Liver (tissue), 9 donors: ENCODE data around the gene LZIC. TPM values are rescaled to one million over a fixed set of nuclear protein-coding genes. Genes with fewer than 3 reads are reported as not detected.

Experiments used
- DNase-seq: peaks from one replicate; pipeline ENCODE4 v3.0.0-alpha.2; 2017; ENCODE audit warnings: low spot score
- H3K27ac ChIP-seq, 2 donors: one replicate each; pipeline ENCODE4 v1.7.0; 2013; ENCODE audit warnings: inconsistent platforms in 2 of 2, low read length in 2 of 2, control low read depth in 1 of 2, low read depth in 1 of 2, mild to moderate bottlenecking in 1 of 2
- H3K27me3 ChIP-seq, 4 donors: one replicate each; pipeline versions ENCODE4 v1.6.1 to v1.7.0; 2013; ENCODE audit warnings: low read length in 3 of 4, inconsistent platforms in 1 of 4, mild to moderate bottlenecking in 1 of 4, moderate library complexity in 1 of 4; ENCODE audit not compliant: control insufficient read depth in 4 of 4, insufficient read depth in 4 of 4
- H3K36me3 ChIP-seq, 4 donors: one replicate each; pipeline versions ENCODE4 v1.6.1 to v1.7.0; 2013; ENCODE audit warnings: low read length in 3 of 4, mild to moderate bottlenecking in 3 of 4, low read depth in 1 of 4, moderate library complexity in 1 of 4; ENCODE audit not compliant: control insufficient read depth in 4 of 4, insufficient read depth in 3 of 4
- H3K4me1 ChIP-seq, 4 donors: one replicate each; pipeline versions ENCODE4 v1.6.1 to v1.7.0; 2013; ENCODE audit warnings: low read length in 3 of 4, mild to moderate bottlenecking in 3 of 4, moderate library complexity in 1 of 4; ENCODE audit not compliant: control insufficient read depth in 4 of 4, insufficient read depth in 4 of 4
- H3K4me3 ChIP-seq, 3 donors: one replicate each; pipeline versions ENCODE4 v1.6.1 to v1.7.0; 2013; ENCODE audit warnings: low read length in 3 of 3, control low read depth in 1 of 3, low read depth in 1 of 3, mild to moderate bottlenecking in 1 of 3
- H3K9ac ChIP-seq, 2 donors: one replicate each; pipeline ENCODE4 v1.7.0; 2013; ENCODE audit warnings: low read length in 2 of 2, mild to moderate bottlenecking in 2 of 2, moderate library complexity in 2 of 2, control low read depth in 1 of 2, low read depth in 1 of 2
- H3K9me3 ChIP-seq, 4 donors: one replicate each; pipeline versions ENCODE4 v1.6.1 to v1.7.0; 2013; ENCODE audit warnings: low read length in 3 of 4; ENCODE audit not compliant: control insufficient read depth in 4 of 4
- EGR1 ChIP-seq, 2 donors: IDR thresholded peaks; 2 replicates each; pipeline ENCODE4 v1.6.1; 2016 to 2018; ENCODE audit warnings: antibody characterized with exemption in 2 of 2, low read depth in 2 of 2
- FOXA1 ChIP-seq: IDR thresholded peaks from 2 replicates; pipeline ENCODE4 v1.6.1; 2016; ENCODE audit warnings: antibody characterized with exemption
- FOXA2 ChIP-seq: IDR thresholded peaks from 2 replicates; pipeline ENCODE4 v1.6.1; 2016; ENCODE audit warnings: antibody characterized with exemption
- GABPA ChIP-seq, 2 donors: IDR thresholded peaks in 1 of 2; conservative IDR thresholded peaks in 1 of 2; 2 replicates each; pipeline ENCODE4 v1.6.1; 2016; ENCODE audit warnings: antibody characterized with exemption in 2 of 2, mild to moderate bottlenecking in 1 of 2, moderate library complexity in 1 of 2
- HNF4A ChIP-seq, 2 donors: conservative IDR thresholded peaks; 2 replicates each; pipeline ENCODE4 v1.6.1; 2016; ENCODE audit warnings: antibody characterized with exemption in 2 of 2, mild to moderate bottlenecking in 2 of 2
- HNF4G ChIP-seq: IDR thresholded peaks from 2 replicates; pipeline ENCODE4 v1.6.1; 2016; ENCODE audit warnings: antibody characterized with exemption
- JUND ChIP-seq, 2 donors: IDR thresholded peaks; 2 replicates each; pipeline ENCODE4 v1.6.1; 2016; ENCODE audit warnings: antibody characterized with exemption in 2 of 2
- NR2F2 ChIP-seq: IDR thresholded peaks from 2 replicates; pipeline ENCODE4 v1.6.1; 2016; ENCODE audit warnings: antibody characterized with exemption
- RAD21 ChIP-seq, 2 donors: IDR thresholded peaks; 2 replicates each; pipeline ENCODE4 v1.6.1; 2016; ENCODE audit warnings: antibody characterized with exemption in 2 of 2, mild to moderate bottlenecking in 2 of 2
- RXRA ChIP-seq, 2 donors: IDR thresholded peaks; 2 replicates each; pipeline ENCODE4 v1.6.1; 2017 to 2018; ENCODE audit warnings: antibody characterized with exemption in 2 of 2, mild to moderate bottlenecking in 1 of 2
- SP1 ChIP-seq: IDR thresholded peaks from 2 replicates; pipeline ENCODE4 v1.6.1; 2018; ENCODE audit warnings: antibody characterized with exemption, mild to moderate bottlenecking
- TAF1 ChIP-seq: conservative IDR thresholded peaks from 2 replicates; pipeline ENCODE4 v1.6.1; 2016; ENCODE audit warnings: antibody characterized with exemption, mild to moderate bottlenecking
- YY1 ChIP-seq: IDR thresholded peaks from 2 replicates; pipeline ENCODE4 v1.6.1; 2016; ENCODE audit warnings: antibody characterized with exemption, mild to moderate bottlenecking
- WGBS: extraction: QIAGEN DNeasy Blood & Tissue Kit; methylation state at CpG from one replicate; pipeline ENCODE4 v1.1.7; 2013; 5-methylcytosine and 5-hydroxymethylcytosine counted together
- polyA plus RNA-seq, 2 donors: library from polyadenylated mRNA; stranded (reverse) in 1 of 2; unstranded in 1 of 2; fragments of 200-250 nt in 1 of 2; fragments of >200 nt in 1 of 2; fragmentation: Nextera tagmentation in 1 of 2; extraction: Ambion mirVana in 1 of 2; gene quantifications; one replicate each; pipeline versions ENCODE4 v1.2.1 to v1.2.3, GENCODE V29; 2013 to 2015
- total RNA-seq, 2 donors: library from RNA; depleted of rRNA; stranded (reverse); fragments of >200 nt; gene quantifications; one replicate each; pipeline ENCODE4 v1.2.3, GENCODE V29; 2014
- TF ChIP-seq, protein P1 (sequence below): fragments of 150-350 bp; IDR thresholded peaks from 2 replicates; pipeline ENCODE4 v1.5.1; 2017; ENCODE audit warnings: improper control_type of control experiment, low read depth, low read length; ENCODE audit not compliant: missing input control
- TF ChIP-seq, protein P2 (sequence below): IDR thresholded peaks from 2 replicates; pipeline ENCODE4 v1.6.1; 2016; ENCODE audit warnings: antibody characterized with exemption
- TF ChIP-seq, protein P3 (sequence below): IDR thresholded peaks from 2 replicates; pipeline ENCODE4 v1.6.1; 2016; ENCODE audit warnings: antibody characterized with exemption, mild to moderate bottlenecking
- TF ChIP-seq, protein P4 (sequence below): IDR thresholded peaks from 2 replicates; pipeline ENCODE4 v1.6.1; 2016; ENCODE audit warnings: antibody characterized with exemption
- TF ChIP-seq, protein P5 (sequence below): IDR thresholded peaks from 2 replicates; pipeline ENCODE4 v1.6.1; 2016; ENCODE audit warnings: antibody characterized with exemption
- donor health status: healthy.
- donor health status: healthy.
- donor health status: healthy.
- donor health status: healthy.
- donor health status: healthy.

The LZIC gene
- 10 to 100 TPM; 14.1 to 22.6 TPM for total RNA-seq
- polyA plus RNA-seq, result 10 to 100 TPM; 10.8 to 13.5 TPM

DNA sequence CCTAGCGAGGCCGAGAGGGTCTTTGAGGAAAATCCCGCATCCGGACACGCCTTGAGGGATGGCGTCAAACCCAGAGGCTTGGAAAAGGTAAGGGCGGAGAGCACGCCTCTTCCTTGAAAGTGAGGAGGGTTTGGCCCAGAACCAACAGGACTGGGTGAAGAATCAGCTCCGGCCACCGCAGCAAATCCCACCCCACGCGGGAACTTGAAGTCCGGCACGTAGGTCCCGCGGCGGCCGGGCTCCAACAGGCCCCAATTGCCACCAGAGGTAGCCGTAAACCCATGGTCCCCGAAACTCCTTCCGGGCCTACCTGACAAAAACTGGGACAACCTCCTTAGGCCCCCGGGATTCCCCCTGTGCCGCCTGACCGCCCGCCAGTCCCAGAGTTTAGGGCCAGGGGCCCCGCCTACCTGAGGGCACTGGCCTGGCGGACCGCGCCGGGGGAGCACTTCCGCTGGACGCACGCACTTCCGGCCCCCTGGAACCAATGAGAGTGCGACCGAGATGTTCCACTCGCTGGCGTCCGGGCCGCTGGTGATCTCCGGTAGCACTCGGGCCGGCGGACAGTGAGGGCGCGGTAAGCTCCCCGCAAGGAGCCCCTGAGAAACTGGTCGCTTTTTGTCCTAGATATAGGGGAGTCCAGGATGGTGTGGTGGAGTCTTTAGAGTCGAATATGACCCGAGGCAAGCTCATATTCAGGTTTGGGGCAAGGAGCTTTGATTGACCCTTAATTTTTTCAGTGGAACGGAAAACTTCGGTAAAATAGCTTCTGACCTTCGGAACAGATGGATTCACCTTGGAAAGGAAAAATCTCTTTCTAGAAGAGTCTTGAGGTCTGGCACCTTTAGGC, at the start of gene LZIC, which contains the start of gene NMNAT1:
Gene LZIC, minus strand, starts transcription at position 453 of the 850 bp plus-strand sequence. CDS start 6,772 bp downstream, outside the sequence.
Gene NMNAT1, plus strand, starts transcription at position 537 of the 850 bp plus-strand sequence. CDS start 28,599 bp downstream, outside the sequence.
- WGBS, result under 1% methylated on average over 53 of the region's 53 CpGs
- TF ChIP-seq JUND (IDR thresholded peaks at IDR 0.05) (no peak), FOXA2 (no peak), GABPA (IDR thresholded peaks at IDR 0.05 in 1 of 2, conservative IDR thresholded peaks at IDR 0.05 in 1 of 2) (peak; percentile 98 to 100), NR2F2 (no peak), RXRA (IDR thresholded peaks at IDR 0.05) (peak; percentile 66 to 68), HNF4A (conservative IDR thresholded peaks at IDR 0.05) (peak in 1 of 2 donors; percentile 21), YY1 (peak; percentile 54), HNF4G (no peak), RAD21 (IDR thresholded peaks at IDR 0.05) (peak; percentile 17 to 34), EGR1 (IDR thresholded peaks at IDR 0.05; ENCODE audit: low read depth in 2 of 2) (peak in 1 of 2 donors; percentile 29), SP1 (peak; percentile 55), TAF1 (peak; percentile 95), FOXA1 (no peak)
- TF ChIP-seq, protein P1, sequence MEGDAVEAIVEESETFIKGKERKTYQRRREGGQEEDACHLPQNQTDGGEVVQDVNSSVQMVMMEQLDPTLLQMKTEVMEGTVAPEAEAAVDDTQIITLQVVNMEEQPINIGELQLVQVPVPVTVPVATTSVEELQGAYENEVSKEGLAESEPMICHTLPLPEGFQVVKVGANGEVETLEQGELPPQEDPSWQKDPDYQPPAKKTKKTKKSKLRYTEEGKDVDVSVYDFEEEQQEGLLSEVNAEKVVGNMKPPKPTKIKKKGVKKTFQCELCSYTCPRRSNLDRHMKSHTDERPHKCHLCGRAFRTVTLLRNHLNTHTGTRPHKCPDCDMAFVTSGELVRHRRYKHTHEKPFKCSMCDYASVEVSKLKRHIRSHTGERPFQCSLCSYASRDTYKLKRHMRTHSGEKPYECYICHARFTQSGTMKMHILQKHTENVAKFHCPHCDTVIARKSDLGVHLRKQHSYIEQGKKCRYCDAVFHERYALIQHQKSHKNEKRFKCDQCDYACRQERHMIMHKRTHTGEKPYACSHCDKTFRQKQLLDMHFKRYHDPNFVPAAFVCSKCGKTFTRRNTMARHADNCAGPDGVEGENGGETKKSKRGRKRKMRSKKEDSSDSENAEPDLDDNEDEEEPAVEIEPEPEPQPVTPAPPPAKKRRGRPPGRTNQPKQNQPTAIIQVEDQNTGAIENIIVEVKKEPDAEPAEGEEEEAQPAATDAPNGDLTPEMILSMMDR, result peak; percentile 4
- TF ChIP-seq, protein P2, sequence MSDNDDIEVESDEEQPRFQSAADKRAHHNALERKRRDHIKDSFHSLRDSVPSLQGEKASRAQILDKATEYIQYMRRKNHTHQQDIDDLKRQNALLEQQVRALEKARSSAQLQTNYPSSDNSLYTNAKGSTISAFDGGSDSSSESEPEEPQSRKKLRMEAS, result peak; percentile 39
- TF ChIP-seq, protein P3, sequence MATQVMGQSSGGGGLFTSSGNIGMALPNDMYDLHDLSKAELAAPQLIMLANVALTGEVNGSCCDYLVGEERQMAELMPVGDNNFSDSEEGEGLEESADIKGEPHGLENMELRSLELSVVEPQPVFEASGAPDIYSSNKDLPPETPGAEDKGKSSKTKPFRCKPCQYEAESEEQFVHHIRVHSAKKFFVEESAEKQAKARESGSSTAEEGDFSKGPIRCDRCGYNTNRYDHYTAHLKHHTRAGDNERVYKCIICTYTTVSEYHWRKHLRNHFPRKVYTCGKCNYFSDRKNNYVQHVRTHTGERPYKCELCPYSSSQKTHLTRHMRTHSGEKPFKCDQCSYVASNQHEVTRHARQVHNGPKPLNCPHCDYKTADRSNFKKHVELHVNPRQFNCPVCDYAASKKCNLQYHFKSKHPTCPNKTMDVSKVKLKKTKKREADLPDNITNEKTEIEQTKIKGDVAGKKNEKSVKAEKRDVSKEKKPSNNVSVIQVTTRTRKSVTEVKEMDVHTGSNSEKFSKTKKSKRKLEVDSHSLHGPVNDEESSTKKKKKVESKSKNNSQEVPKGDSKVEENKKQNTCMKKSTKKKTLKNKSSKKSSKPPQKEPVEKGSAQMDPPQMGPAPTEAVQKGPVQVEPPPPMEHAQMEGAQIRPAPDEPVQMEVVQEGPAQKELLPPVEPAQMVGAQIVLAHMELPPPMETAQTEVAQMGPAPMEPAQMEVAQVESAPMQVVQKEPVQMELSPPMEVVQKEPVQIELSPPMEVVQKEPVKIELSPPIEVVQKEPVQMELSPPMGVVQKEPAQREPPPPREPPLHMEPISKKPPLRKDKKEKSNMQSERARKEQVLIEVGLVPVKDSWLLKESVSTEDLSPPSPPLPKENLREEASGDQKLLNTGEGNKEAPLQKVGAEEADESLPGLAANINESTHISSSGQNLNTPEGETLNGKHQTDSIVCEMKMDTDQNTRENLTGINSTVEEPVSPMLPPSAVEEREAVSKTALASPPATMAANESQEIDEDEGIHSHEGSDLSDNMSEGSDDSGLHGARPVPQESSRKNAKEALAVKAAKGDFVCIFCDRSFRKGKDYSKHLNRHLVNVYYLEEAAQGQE, result peak; percentile 95
- TF ChIP-seq, protein P4, sequence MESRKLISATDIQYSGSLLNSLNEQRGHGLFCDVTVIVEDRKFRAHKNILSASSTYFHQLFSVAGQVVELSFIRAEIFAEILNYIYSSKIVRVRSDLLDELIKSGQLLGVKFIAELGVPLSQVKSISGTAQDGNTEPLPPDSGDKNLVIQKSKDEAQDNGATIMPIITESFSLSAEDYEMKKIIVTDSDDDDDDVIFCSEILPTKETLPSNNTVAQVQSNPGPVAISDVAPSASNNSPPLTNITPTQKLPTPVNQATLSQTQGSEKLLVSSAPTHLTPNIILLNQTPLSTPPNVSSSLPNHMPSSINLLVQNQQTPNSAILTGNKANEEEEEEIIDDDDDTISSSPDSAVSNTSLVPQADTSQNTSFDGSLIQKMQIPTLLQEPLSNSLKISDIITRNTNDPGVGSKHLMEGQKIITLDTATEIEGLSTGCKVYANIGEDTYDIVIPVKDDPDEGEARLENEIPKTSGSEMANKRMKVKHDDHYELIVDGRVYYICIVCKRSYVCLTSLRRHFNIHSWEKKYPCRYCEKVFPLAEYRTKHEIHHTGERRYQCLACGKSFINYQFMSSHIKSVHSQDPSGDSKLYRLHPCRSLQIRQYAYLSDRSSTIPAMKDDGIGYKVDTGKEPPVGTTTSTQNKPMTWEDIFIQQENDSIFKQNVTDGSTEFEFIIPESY, result peak; percentile 74
- TF ChIP-seq, protein P5, sequence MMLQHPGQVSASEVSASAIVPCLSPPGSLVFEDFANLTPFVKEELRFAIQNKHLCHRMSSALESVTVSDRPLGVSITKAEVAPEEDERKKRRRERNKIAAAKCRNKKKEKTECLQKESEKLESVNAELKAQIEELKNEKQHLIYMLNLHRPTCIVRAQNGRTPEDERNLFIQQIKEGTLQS, result no peak
- Histone ChIP-seq H3K4me3 (peak within 1 kb of the TSS; percentile 62 to 99 (median 82)), H3K9ac (peak within 1 kb of the TSS; percentile 95 to 99), H3K27ac (peak within 1 kb of the TSS; percentile 84 to 92), H3K9me3 (no peaks in the 10 kb centered on the region), H3K27me3 (no peaks in the 10 kb centered on the region), H3K4me1 (peaks cover 2 to 14% (median 10%) of the 10 kb centered on the region in 4 donors), H3K36me3 (peaks cover 0 to 5% (median 0%) of the 10 kb centered on the region in 4 donors)
- peak; percentile 94 for DNase-seq
